ENCODE data around the gene MAP2K5.
"Not testable (repeated sequence)": the region's sequence is repeated elsewhere in the genome, so short reads cannot be mapped to it uniquely, and the experiment has no call there.

Gene MAP2K5

DNA sequence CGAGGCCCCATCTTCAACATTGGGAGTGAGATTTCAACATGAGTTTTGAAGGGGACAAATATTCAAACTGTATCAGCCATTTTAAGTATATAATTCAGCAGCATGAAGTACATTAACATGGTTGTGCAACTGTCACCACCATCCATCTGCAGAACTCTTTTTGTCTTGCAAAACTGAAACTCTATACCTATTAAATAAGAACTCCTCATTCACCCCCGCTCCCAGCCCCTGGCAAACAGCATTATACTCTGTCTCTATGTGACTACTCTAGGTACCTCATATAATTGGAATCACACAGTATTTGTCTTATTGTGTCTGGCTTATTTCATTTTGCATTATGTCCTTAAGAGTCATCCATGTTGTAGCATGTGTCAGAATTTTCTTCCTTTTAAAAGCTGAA is 110.1 kb downstream of the MAP2K5 start:
- H3K4me3 ChIP-seq (ENCODE audit: low read depth, low read length) = no peak overlapping the region

DNA sequence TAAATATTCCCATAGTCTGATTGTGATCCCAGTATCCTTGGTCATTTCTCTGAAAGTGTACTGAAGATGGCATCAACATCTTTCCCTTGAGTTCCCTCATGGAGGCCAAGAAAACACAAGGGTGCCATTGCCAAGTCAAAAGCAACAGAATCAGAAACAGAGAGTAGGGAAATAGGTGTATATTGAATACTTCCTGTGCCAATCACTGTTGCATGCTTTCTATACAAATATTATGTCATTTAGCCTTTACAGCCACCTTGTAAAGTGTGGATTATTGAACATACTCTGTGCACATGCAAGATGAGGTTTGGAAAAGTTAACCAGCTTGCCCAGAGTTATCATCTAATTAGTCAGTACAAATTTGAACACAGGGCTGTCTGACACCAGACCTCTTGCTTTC is 117.9 kb downstream of the MAP2K5 start:
- no peak overlapping the region for H3K4me3 ChIP-seq (ENCODE audit: low read depth, low read length)

DNA sequence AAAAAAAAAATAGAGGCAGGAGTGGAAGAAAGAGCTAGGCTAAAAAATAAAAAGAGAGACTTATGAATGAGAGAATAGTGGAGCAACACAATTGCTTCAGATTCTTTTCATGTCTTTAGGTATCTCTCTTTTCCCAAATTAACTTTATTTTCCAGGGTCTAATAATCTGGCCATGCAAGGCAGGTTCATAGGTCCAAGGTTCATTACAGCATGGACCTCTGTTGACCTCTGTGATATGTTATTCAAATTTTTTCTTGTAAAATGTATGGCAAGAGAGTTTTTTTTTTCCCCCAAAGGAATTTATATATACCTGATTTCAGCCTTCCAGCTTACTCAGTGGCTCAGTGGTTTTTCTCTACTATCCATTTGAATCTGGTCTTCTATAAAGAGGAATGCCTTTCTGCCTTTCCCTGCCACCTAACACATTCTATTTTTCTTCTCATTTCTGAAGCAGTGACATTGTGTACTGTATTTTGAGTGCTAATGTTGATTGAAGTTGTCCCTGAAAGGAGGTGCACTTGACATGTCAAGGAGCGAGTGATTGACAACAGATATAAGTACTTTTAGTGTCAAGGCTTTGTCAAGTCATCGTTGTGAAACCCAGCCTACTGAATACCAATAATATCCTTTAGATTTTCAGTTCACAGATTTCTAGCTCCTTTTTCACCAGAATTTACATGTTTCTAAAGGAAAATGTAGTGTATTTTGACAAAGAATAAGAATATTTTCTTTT is 118.5 kb downstream of the MAP2K5 start:
- no peak overlapping the region for H3K4me3 ChIP-seq (ENCODE audit: low read depth, low read length)

DNA sequence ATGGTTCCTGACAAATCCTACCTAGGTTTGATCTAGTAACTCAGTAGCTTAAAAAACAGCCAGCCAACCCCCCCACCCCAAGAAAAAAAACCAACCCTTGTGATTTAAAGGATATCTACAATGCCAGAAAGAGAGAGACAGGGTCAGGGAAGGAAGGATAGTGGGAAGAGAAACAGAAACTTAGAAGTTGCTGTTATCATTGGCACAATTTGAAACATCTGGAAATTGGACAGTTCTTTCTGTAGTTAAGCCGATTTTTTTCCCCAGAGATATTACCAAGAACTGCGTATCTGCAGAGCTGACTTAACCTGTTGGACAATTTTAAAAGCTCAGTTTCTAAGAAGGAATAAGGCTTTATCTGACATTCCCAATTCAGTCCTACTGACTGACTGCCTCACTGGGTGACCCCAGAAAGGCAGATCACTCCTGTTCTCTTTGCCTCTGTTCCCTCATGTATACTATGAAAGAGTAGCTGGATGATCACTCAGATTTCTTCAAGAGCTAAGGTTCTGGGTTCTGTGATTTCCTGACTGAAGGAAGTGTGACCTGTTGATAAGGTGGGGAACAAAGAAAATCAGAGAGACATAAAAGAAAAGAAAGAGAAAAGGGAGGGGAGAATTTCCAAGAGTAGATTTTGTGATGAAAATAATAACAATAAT is 128.3 kb downstream of the MAP2K5 start:
- no peak overlapping the region for H3K4me3 ChIP-seq (ENCODE audit: low read depth, low read length)

DNA sequence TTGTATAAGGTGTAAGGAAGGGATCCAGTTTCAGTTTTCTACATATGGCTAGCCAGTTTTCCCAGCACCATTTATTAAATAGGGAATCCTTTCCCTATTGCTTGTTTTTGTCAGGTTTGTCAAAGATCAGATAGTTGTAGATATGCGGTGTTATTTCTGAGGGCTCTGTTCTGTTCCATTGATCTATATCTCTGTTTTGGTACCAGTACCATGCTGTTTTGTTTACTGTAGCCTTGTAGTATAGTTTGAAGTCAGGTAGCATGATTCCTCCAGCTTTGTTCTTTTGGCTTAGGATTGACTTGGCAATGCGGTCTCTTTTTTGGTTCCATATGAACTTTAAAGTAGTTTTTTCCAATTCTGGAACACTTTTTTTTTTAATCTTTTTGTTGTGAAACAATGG is 130.3 kb downstream of the MAP2K5 start:
- H3K4me3 ChIP-seq (ENCODE audit: low read depth, low read length) = not testable (repeated sequence)

DNA sequence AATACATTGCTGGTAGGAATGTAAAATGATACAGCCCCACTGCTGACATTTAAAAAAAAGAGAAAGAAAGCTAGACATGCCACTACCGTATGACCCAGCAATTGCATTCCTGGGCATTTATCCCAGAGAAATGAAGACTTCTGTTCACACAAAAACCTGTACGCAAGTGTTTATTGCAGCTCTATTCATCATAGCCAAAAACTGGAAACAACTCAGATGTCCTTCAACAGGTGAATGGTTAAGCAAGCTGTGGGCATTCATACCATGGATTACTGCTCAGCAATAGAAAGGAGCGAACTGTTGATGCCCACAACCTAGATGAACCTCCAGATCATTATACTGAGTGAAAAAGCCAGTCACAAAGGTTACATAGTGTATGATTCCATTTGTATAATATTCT is 132.5 kb downstream of the MAP2K5 start:
- no peak overlapping the region for H3K4me3 ChIP-seq (ENCODE audit: low read depth, low read length)

DNA sequence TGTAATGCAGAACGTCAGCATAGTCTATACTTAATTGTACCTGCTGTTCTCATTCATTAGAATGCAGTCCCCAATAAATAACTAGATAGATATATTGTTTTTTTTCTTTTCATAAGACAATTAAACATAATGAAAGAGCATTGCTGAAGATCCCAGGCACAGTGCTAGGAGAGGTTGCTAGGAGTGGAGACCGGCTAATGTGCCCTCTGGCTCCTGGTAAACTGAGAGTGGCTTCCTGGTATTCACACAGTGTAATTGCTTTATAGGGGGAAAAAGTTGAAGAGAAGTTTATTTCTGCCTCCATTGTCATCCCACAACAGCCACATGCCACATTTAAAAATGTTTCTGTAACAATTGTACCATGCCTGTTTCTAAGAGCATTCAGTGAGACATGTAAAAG is 135.6 kb downstream of the MAP2K5 start:
- no peak overlapping the region for H3K4me3 ChIP-seq (ENCODE audit: low read depth, low read length)

DNA sequence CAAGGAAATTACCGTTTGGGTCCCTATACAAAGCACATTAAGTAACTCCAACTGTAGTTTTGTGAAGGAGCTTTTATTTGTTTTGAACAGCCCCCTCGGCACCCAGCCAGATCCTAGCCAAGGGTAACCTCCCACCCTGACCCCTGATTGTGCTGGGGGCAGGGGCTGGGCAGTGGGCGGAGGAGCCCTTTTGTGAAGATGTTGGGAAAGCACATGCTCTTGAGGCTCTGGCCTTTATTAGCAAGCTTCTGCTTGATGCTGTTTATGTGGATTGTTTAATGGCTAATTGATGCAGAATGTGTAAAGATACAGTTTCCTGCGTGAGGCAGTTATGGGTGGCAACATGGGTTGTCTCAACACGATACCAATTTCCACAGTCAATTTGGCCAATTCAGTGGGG is 136.5 kb downstream of the MAP2K5 start:
- no peak overlapping the region for H3K4me3 ChIP-seq (ENCODE audit: low read depth, low read length)

DNA sequence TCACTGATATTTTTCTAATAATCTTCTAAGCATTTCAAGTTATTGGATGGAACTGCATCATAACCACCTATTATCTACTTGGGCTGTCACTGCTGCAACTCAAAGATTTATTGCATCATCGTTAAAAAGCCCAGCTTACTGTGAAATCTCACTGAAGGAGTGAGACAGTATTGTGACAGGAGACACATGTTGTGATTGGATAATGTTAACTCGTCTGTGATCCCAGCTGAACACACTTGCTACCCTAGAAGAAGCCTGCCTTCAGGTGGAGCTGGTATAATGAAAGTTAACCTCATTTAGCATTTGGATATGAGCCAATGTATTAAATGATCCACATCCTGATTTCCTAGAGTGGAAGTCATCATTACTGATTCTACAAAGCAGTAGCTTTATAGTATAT is 138.1 kb downstream of the MAP2K5 start:
- H3K4me3 ChIP-seq (ENCODE audit: low read depth, low read length) = no peak overlapping the region

DNA sequence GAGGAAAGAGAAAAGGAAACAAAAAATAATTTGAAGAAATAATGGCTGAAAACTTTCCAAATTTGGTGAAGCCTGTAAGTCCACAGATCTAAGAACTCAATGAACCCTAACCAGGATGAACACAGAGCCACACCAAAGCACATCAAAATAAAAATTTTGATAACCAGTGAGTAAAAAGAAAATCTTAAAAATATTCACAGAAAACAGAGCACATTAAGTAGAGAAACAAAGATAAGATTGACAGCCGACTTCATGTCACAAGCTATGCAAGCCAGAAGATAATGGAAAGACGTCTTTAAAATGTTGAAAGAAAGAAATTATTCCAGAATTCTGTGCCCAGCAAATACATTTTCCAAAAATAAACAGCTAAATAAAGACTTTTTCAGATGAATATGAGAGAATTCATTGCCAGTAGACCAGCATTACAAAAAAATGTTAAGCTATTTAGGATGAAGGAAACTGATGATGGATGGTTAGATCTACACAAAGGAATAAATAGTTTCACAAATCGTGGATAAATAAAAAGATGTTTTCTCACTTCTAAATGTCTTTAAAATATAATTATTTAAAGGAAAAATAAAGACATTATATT is 142.6 kb downstream of the MAP2K5 start:
- H3K4me3 ChIP-seq (ENCODE audit: low read depth, low read length) = no peak overlapping the region

DNA sequence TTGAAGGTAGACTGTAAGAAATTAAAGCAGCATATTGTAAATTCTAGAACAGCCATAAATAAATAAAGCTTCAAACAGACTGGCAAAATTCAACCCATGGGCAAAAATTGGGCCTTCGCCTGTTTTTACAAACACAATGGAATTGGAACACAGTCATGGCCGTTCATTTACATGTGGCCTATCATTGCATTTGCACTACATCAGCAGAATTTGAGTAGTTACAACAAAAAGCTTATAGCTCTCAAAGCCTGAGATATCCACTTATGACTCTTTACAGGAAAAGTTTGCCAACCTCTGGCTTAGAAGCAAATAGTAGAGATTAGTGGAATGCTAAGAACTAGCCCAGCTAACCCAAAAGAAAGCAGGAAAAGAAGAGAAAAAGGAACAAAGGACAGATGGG is 143.2 kb downstream of the MAP2K5 start:
- H3K4me3 ChIP-seq (ENCODE audit: low read depth, low read length) = no peak overlapping the region

DNA sequence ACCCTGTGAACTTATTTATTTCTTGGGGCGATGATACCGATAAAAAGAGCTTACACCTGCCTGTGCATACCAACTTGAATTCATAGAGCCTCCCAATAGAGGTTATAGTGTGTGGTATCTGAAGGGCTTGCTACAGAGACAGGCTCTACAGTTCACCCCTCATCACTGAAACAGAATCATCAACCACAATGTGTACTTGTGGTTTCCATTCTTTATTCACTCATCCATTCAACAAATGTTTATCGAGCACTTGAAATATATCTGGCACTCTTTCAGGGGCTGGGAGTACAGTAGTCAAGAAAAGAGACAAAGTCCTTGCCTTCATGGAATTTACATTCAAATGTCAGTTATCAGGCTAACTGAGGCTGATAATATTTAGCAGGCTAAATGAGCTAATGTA is 148.4 kb downstream of the MAP2K5 start:
- no peak overlapping the region for H3K4me3 ChIP-seq (ENCODE audit: low read depth, low read length)

DNA sequence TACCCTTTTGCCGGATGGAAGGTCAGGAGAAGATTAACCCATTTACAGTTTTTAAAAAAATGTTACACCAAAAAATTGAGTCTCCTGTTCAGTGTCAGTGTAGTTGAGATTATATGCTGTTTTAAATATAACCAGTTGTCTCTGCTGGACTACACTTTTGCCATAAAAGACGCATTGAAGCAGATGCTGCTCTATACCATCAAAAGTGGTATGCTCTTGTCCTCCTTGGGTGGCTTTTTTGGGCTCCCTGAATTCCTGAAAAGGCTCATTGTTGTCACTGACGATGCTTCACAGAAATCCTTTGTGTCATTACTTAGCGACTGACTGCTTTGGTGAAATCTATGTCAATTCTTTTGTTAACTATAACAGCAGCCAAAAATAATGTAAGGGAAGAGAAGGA is 148.9 kb downstream of the MAP2K5 start:
- H3K4me3 ChIP-seq (ENCODE audit: low read depth, low read length) = no peak overlapping the region

DNA sequence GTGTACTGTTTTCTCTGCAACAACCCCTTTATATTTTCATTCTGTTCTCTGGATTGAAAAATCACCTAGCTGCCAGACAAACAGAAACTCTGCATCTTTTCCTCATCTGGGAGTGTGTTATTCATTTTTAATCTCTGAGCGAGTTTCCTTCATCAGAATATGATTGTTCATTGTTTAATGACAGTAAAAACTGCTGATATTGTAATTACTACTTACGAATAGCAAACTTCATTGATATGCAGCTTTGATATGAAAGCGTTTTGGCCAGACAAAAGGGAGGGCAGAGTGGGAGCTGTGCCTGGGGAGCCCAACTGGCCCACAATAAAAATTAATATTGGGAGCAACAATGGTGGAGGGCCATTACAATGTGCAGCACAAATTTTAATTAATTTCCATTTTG is 150.1 kb downstream of the MAP2K5 start:
- H3K4me3 ChIP-seq (ENCODE audit: low read depth, low read length) = no peak overlapping the region

DNA sequence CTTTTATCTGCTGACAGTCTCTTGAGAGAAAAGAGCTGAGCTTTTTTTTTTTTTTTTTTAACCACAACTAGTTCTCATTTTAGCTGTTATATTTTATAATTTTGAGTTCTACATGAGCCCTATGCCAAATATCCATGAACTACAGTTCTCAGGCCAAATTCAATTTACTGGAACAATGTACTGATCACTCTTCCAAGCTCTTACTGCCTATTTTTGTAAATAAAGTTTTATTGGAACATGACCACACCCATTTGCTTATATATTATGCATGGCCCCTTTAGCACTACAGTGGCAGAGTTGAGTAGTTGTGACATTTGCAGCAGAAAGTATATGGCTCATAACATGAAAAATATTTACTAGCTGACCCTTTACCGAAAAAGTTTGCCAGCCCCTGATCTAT is 153.6 kb downstream of the MAP2K5 start:
- no peak overlapping the region for H3K4me3 ChIP-seq (ENCODE audit: low read depth, low read length)

DNA sequence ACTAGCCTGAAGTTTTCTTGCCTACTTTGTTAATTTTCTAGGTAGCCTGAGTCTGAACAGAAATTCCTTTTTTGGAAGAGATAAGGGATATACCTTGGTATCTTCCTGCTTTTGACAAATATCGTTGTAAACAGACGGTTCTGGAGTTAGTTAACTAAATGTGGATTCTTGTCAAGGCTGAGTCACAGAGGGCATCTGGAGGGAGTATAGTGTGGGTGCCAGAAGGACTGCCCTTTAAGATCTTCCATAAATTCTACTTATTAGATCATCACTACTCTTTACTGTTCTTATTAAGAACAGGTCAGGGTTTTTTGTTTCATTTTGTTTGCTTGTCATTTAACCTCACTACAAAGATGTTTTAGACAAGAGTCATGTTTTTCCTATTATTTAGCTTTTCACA is 157.5 kb downstream of the MAP2K5 start:
- H3K4me3 ChIP-seq (ENCODE audit: low read depth, low read length) = no peak overlapping the region

DNA sequence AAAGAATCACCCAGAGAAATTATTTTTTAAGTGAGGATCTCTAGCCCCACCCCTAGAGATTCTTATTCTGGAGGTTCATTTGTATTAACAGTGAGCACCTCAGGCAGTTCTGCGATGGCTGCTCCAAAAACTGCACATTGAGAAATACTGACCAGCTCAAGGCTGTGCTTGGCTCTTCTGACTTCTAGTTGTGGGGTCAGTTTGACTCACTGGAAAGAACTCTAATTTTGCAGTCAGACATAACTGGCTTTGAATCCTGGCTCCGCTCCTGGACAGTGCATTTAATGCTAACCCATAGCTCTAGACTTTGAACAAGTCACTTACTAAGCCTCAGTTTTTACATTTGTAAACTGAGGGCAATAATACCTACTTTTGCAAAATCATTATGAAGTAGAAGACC is 159.2 kb downstream of the MAP2K5 start:
- H3K4me3 ChIP-seq (ENCODE audit: low read depth, low read length) = no peak overlapping the region

DNA sequence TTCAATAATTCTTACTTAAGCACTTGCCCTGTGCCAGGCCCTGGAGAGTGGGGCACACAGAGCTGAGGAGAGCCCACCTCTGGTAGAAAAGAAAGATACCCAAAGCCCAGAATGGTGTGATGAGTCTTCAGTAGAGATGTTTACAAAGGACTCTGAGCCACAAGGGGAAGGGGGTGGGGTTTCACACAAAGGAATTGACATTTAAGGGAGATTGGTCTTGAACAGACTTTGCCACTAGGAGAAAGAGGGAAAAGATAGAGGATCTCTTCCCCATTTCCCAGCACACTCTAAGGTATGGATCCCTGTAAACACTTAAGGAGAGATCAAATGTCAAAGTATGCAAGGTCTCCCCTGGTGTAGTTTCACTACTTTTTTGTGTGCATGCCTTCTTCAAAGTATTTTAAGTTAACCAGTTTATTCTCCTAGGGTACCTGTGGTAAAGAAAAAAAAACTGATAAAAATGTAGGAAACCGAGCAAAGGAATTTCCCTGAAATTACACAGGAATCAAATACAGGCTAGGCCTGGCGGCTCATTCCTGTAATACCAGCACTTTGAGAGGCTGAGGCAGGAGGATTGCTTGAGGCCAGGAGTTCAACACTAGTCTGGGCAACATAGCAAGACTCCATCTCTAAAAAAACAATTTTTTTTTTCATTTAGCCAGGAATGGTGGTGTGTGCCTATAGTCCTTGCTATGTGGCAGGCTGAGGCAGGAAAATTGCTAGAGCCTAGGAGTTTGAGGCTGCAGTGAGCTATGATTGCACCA is 165.2 kb downstream of the MAP2K5 start:
- no peak overlapping the region for H3K4me3 ChIP-seq (ENCODE audit: low read depth, low read length)

DNA sequence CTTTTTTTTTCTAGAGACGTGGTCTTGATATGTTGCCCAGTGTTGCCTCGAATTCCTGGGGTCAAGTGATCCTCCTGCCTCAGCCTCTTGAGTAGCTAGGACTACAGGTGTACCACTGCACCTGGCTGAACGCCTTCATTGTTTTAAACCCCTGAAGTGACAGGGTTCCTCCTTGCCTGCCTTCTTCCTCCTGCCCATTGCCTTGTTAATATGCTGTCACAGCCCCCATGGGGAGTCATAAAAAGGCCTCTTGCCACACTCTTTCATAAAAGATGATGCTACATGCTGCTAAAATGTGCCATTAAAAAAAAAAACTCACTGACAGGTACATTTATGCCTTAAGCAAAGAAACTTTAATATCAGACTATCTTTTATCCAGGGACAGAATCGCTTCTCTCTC is 166.0 kb downstream of the MAP2K5 start:
- H3K4me3 ChIP-seq (ENCODE audit: low read depth, low read length) = no peak overlapping the region

DNA sequence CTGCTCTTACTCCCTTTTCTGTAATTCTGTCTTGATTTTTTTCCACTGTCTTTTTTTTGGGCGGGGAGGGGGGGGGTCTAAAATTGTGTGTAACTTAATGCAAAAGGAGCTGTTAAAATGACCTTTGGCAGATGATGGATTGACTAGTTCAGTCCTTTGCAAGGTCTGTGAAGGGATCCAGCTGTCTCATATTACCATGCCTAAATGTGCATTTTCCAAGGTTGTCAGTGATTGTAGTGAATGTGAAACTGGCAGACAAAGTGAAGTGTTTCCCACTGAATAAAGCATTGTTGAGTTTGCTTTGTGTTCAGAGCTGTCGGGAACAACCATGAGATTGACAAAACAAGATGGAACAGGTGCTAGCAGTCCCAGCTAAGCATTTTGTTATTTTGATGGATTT is 172.7 kb downstream of the MAP2K5 start:
- no peak overlapping the region for H3K4me3 ChIP-seq (ENCODE audit: low read depth, low read length)

DNA sequence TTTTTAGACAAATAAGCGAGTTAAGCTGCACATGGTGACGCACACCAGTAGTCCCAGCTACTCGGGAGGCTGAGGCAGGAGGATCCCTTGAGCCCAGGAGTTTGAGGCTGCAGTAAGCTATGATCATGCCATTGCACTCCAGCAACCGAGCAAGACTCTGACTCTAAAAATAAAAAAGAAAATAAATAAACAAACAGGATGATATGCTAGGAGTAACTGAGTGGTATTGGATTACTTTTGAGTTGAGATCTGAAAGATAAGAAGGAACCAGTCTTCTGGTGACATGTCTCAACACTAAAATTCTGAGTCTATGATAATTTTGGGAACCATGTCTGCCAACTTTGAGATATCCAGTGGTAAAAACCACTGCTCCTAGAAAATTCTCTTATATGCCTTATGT is 173.7 kb downstream of the MAP2K5 start:
- no peak overlapping the region for H3K4me3 ChIP-seq (ENCODE audit: low read depth, low read length)

DNA sequence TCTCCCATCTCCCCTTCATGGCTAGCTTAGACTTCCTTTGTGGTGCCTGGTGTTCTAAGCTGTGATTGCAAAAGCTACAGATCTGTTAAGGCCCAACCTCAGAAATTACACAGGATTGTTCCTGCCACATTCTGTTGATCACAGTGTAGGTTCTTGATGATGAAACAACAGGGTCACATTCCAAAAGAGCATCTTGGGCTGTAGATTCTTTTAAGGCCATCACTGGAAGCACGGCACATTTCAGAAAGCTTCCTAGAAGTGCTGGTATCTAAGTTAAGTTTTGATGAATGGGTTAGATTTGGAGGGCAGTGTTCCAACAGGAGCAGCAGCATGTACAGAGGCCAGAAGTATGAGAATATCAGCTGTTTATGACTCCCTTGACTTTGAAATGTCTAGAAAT is 175.3 kb downstream of the MAP2K5 start:
- no peak overlapping the region for H3K4me3 ChIP-seq (ENCODE audit: low read depth, low read length)

All from iPS-11a (cell line).